HG02642 (cell line): ENCODE data around the gene VPS41.
A peak's percentile ranks its signal among the peaks of the same experiment; 100 is the strongest.

ENCODE experiments used
- ATAC-seq: cut with Tn5 transposase; IDR thresholded peaks from one replicate; pipeline ENCODE4 v1.9.1; 2021; ENCODE audit warnings: mild to moderate bottlenecking; ENCODE audit not compliant: unreplicated experiment, poor library complexity

Gene VPS41

DNA sequence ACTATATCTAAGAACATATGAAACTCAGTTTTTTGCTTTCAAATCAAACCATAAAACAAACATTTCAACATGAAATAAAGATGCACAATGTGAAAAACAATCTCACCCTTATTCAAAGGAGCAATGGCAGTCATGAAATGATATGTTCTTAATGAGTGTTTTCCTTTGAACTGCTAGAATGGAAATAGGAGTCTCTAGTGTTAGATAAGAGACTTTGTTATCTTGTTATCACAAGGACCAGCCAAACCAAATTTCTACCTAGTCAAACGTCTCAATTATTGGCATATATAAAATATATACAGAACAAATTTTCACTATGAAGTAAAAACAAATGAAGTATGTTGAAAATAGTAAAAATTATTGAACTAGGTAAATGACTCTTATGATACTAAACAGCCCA is 1.2 kb downstream of the VPS41 start:
- ATAC-seq: no peak

DNA sequence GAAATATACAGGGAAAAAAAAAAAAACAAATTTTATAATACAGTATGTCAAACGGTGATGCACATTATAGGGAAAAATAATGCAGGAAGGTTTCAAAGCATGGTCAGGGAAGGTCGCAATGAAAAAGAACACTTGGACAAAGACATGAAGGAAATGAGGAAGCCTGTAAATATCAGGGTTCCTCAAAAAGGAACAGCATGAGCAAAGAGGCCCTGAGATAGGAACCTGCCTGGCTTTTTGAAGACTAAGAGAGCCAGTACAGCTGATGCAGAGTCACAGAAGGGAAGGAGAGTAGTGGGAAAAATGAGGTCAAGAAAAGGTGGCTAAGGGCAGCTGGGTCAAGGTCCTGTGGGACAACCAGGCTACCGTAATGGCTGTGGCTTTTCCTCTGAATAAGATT is 1.9 kb downstream of the VPS41 start:
- ATAC-seq: no peak

DNA sequence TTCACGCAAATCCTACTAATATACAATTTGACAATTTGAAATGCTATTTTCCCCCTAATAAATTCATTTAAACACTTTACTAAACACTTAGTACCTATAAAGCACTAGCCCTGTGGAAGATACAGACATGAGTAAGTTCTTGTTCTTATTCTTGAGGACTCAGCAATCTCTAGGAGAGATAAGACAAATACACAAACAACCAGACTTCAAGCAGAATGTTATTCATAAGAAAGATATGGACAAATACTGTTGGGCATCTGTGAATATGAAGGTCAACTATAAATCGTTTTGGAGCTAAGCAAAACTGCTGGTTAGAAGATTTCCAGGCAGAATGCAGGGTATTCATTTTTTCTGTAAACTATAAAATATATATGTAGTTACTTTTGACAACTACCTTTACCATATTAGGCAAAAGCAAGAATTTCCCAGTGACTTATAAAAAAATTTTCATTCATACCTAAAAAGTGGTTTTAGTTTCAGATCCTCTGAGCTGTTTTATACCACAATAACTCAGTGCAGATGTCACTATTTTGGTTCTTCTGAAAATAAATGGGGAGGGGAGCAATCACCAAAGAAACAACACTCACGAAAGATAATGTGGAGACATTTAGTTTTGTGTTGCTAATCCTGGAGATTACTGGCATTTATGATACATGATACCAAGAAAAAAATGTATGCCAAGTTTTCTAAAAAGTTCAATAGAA is 3.8 kb downstream of the VPS41 start:
- ATAC-seq: peak; percentile 35

DNA sequence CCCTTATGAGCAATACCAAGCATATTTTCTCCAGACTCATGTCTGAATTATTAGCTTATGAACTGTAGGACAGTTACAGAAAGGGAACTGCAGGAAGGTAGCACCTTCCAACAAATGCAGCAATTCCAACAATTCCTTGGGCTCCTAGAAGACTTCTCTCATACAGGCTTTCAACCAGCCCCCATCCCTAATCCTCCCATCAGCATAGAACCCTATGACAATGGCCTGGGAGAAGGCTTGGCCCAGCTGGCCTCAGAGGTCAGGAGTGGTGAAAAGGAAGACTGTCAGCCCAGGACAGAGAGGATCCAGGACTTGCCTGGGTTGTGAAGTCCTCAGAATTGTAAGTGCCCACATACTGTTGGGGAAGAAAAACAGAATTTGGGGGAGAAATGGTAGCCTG is 5.9 kb downstream of the VPS41 start:
- ATAC-seq: no peak

DNA sequence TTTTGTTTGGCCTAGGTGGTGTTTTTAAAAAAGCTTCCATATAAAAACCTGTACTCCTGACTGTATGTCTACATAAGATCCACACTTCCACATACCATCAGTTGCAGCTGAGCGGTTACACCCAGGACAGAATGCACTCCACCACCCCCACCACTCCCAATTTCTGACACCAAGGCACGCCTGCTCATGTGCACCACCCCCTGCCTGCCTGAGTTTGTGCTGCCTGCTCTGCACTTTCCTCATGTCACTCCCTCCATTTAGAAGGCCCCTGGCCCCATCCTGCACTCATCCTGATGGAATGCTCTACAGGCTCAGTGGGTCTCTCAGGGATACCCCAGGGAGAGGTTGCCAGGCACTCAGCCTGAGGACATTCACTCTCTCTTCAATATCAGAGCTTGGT is 6.5 kb downstream of the VPS41 start:
- no peak for ATAC-seq

DNA sequence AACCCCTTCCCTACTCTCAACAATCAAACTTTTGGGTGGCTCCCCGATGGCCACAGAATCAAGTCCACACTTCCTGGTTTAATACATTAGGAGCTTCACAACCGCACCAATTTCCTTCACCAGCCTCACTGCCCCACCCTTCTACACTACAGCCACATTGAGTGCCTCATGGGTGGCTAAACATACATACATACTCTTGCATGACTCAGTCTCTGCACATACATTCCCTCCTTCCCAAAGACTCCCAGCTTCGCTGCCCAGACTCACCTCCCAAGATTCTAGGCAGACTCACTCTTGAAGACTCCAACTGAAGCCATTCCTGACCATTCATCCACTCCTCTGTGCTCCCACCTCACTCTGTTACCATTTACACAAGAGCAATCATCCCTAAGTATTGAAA is 15.9 kb downstream of the VPS41 start:
- ATAC-seq: no peak

DNA sequence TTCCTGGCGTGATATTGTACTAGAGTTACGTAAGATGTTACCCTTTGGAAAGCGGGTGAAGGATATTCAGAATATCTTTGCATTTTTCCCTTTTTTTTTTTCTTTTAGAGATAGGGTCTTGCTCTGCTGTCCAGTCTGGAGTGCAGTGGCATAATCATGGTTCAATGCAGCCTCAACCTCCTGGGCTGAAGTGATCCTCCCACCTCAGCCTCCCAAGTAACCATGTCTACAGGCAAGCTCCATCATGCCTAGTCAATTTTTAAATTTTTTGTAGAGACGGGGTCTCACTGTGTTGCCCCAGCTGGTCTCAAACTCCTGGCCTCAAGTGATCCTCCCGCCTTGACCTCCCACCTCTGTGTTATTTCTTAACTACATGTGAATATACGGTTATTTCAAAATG is 18.4 kb downstream of the VPS41 start:
- no peak for ATAC-seq

DNA sequence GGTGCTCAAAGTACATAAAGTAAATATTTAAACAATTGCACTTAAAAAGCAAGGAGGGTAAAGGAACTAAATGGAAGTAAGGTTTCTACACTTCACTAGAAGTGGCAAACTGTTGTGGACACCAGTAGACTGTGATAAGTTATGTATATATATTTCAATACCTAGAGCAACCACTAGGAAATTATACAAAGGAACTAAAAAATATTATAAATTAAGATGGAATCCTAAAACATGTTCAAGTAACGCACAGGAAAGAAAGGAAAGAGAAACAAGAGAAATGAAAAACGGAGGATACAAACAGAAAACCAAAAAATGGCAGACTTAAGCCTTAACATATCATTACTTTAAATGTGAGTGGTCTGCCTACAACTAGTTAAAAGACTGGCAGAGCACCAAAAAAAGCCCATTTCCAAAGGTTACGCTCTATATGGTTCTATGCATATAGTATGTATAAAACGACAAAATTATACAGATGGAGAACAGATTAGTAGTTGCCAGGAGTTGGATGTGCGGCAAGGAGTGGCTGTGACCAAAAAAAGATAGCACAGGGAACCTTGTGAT is 19.0 kb downstream of the VPS41 start:
- ATAC-seq: no peak

DNA sequence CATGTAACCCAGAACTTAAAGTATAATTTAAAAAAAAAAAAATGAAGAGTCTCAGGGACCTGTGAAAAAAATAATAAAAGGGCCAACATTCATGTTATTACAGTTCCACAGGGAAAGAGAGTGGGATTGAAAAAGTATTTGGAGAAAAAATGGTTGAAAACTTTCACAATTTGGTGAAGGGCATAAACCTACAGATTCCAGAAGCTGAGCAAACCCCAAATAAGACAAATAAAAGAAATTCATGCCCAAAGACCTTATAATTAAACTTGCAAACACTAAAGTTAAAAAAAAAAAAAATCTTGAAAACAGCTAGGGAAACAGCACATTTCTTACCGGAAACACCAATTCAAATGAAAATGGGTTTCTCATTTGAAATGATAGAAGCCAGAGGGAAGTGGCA is 19.9 kb downstream of the VPS41 start:
- no peak for ATAC-seq

DNA sequence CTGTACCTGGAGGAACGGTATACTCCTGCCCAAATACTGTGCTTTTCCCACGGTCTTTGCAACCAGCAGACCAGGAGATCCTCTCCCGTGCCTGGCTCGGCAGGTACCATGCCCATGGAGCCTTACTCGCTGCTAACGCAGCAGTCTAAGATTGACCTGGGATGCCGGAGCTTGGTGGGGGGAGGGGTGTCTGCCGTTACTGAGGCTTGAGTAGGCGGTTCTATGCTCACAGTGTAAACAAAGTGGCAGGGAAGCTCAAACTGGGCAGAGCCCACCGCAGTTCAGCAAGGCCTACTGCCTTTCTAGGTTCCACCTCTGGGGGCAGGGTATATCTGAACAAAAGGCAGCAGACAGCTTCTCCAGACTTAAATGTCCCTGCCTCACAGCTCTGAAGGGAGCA is 22.7 kb downstream of the VPS41 start:
- no peak for ATAC-seq

DNA sequence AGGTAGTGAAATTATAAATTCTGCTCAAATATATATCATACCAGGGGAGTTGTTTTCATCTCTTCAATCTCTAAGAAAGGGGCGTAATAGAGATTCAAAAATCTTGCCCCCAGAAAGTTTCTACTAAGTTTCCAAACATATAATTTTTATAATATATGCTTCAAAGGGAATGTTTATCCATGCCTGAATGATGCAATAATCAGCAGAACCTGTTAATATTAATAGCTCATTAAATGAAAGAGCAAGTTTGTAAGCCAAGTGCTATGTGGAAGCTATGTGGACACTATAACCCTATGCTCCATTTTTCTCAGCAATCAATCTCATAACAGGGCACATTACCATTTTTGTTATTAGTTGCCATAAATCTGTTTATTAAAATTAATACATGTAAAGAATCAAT is 25.3 kb downstream of the VPS41 start:
- ATAC-seq: no peak

DNA sequence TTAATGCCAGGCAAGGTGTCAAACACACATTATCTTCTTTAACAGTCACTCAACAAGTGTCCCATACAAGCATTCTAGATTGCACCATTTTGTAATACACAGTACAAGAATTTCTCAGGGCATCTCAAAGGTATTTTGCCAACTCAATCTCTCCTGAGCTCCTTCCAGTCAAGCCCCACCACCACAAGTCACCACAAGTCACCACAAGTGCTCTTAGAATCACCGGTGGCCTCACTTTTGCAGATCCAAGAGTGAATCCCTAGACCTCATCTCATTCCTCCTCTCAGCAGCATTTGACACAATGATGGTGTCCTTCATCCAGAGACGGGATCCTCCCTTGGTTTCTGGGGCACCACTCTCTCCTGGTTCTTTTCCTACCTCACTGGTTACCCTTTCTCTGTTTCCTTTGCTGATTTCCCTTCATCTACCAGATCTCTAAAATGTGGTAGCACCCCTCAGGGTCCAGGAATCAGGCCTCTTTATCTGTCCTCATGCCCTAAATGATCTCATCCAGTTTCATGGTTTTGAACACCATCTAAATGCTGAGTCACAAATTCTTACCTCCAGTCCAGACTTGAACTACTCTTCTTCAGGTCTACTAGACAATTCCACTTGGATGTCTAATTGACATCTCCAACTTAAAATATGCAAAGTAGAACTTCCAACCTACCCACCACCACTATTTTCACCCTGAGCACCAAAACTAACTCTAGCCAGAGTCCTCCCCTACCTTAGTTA is 26.9 kb downstream of the VPS41 start:
- no peak for ATAC-seq

DNA sequence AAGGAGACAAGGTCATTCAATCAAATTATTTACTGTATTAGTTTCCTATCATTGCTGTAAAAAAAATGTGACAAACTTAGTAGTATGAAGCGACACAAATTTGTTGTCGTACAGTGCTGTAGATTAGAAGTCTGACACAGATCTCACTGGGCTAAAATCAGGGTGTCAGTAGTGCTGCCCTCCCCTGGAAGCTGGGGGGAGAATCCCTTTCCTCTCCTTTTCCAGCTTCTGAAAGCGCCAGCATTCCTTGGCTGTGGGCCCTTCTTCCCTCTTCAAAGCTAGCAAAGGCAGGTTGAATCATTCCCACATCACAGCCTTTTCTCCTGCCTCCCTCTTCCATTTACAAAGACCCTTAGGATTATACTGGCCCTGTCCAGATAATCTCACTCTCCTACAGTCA is 28.0 kb downstream of the VPS41 start:
- ATAC-seq: no peak

DNA sequence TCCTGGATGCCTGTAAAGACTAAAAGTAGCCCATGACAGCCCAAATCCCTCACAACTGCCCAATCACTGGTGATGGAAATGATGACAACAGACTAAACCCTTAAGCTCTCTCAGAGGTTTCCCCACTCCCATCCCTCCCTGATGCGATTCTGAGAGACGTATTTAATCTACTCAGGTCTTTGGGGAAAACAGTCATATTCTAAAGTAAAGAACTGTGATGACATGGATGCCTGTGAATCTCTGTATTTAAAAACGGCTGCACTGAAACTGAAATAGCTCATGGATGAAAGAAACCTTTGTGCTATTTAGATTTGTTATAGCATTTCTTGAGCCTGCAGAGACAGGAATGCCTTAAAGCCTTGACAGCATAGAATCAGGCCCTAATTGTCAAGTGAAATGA is 28.5 kb downstream of the VPS41 start:
- ATAC-seq: no peak

DNA sequence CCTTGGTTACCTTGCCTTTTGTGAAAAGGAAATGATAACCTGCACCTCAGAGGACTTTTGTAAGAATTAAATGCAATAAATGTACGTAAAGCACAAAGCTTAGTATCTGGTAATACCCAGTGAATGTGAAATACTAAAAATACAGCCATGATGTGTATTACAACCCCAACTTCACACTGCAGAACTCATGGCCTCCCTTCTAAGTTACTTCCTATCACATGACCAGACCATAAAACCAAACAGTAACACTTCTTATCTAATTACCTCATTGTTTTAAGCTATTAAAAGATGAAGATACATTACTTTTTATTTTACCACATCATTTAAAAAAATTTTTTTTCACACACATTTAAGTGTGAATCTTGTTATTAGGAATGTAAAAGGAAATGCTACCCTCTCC is 29.0 kb downstream of the VPS41 start:
- ATAC-seq: no peak

DNA sequence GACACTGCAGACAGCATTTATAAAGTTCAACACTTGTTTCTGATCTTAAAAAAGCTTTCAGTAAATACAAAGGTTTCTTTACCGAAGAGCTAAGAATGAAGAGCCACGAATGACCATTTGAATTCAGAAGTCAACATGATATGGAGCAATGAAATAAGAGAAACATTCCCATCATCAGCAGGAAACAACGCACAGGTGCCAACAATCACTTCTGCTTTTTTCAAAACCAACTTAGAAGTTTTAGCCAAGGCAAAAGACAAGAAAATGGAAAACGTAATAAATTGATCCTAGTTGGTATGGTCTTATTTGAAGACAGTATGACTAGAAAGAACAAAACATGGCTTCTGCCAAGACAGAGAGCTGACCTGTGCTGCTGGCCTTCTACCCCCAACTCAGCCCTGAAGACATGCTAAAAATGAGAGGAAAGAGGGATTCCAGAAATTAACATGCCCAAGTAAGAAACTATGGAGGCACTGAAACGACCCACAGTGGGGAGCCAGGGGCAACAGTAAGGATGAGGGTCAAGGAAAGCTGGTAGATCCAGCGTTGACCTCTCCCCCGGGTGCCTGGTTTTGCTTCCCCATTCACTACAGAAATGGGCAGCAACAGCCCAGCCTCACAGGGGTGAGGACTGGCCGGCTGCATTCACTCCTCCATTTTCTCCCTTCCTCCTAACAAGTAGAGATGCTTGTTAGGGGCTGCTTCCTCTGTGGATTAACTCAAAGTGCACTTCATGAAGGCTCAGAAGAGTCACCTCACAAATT is 30.1 kb downstream of the VPS41 start:
- ATAC-seq: no peak

DNA sequence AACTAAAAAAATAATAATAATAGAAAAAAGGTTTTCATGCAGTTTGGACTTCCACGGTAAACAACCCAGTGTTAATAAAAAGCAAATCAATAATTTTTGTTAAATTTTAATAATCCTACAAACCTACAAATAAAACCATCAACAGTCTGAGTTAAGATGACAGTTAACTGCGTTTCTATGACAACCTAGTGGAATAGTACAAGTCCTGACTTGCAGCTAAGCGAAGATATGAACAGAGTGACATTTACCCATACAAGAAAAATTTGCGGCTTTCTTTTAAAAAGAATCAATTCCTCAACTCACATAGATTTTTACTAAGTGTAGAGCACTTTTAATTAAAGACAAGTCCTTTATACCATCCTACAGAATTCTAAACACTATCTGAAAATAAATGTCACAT is 35.6 kb downstream of the VPS41 start:
- no peak for ATAC-seq

DNA sequence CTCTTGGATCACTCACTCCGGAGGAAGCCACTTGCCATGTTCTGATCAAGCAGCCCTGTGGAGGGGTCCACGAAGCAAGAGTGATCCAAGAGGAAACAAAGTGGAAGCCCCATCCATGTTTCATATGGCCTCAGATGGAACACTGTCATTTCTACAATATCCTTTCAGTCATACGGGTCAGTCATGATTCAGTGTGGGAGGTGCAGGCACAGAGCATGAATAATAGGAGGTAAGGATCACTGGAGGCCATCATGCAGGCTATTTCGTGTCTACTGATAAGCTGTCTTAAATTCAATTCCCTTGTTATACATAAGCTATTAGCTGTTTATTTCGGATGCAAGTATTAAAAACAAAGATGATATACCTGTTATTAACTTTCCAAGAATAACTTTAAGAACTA is 36.8 kb downstream of the VPS41 start:
- ATAC-seq: no peak

DNA sequence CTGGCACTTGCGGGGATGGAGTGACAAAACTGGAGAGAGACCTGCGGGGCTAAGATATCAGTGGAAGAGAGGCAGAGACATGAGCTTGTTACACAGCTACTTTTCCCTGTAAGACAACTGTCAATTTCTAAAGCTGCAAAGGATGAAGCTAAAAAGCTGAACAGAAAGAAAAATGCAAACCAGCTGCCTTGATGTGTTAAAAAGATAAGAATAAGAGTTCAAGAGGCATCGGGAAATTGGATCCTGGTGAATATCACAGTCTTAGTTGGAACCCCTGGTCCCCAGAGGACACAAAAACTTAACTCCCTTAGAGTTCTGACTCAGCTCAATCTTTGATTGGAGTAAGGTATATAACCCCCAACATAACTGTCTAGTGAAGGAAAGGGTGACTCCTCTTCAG is 38.8 kb downstream of the VPS41 start:
- no peak for ATAC-seq

DNA sequence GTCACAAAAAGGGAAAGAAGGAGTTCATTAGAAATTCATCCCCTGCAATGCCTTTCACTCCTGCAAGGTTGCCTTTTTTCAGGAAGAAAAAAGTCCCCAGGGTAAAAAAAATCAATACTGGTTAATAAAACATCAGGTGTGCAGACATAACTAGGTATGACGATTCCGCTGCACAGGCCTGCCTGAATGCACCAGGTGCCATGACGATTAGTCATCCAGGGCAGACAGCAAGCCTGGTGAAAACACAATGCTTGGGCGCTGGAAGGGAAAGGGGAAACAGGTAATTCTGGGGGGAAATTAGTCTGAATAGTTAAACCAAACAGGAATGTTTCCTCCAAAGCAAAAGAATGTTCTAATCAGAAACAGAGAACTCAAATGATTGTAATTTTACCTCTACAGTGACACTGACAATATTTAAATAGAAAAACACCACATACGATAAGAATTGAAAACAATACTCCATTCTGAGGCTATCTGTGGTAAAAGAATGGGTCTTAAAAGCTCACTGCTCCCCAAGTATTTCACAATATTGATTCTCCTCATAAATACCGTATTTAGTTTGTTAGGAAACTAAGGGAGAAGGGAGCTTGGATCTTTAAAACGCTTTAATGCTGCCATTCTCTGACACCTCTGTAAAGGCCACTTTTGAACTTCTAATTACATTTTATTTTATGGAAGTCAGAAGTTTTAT is 45.2 kb downstream of the VPS41 start:
- no peak for ATAC-seq

DNA sequence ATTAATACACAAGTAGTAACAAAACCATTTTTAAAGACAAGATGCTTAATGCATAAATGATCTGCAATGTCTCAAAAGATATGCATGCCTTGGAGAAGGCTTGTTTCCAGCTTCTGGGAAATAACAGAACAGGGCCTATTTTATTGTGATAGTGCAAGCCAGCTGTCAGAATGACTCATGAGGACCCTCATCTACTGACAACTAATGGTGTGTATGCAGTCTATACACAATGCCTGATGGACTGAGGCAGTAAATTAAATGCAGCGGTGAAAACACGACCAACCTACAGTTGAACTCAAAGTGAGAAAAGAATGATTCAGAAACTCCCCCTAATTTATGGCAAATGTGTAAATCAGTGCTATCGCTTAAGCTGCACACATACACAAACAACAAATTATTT is 46.3 kb downstream of the VPS41 start:
- ATAC-seq: no peak
